AG09309 (cell line): ENCODE data around the gene SERHL2.

ENCODE experiments used
- DNase-seq: peaks from one replicate; pipeline ENCODE4 v3.0.0-alpha.2; 2010; ENCODE audit warnings: low read depth
- H3K4me3 ChIP-seq: 2 replicates; pipeline ENCODE4 v1.5.1; 2011; ENCODE audit warnings: mild to moderate bottlenecking, low read depth, low read length, moderate library complexity; ENCODE audit not compliant: control insufficient read depth
- CTCF ChIP-seq: IDR thresholded peaks from 2 replicates; pipeline ENCODE4 v1.5.1; 2011; ENCODE audit warnings: mild to moderate bottlenecking, low read depth, low read length, inconsistent platforms; ENCODE audit not compliant: insufficient read depth, control insufficient read depth; ENCODE audit errors: missing control alignments

The SERHL2 gene

GRCh38 chr22:42581762-42582716 lies 28.3 kb downstream of the SERHL2 start:
- peak overlapping the region; percentile 57 for H3K4me3 ChIP-seq
- no peak for TF ChIP-seq CTCF
- no peak for DNase-seq

GRCh38 chr22:42582987-42583386 lies 29.2 kb downstream of the SERHL2 start:
- no peak for DNase-seq
- H3K4me3 ChIP-seq, result no peak overlapping the region
- TF ChIP-seq CTCF, result no peak

GRCh38 chr22:42584364-42584940 lies 30.7 kb downstream of the SERHL2 start:
- DNase-seq, result no peak
- no peak overlapping the region for H3K4me3 ChIP-seq
- TF ChIP-seq CTCF, result no peak

- DNase-seq, result no peak
- TF ChIP-seq CTCF, result no peak
- no peak overlapping the region for H3K4me3 ChIP-seq
These were observed 31.3 kb downstream of the SERHL2 start for GRCh38 chr22:42585096-42585495.

GRCh38 chr22:42586381-42586780 lies 32.6 kb downstream of the SERHL2 start:
- DNase-seq, result no peak
- no peak for TF ChIP-seq CTCF
- no peak overlapping the region for H3K4me3 ChIP-seq

GRCh38 chr22:42587588-42588175 lies 33.9 kb downstream of the SERHL2 start:
- DNase-seq, result no peak
- H3K4me3 ChIP-seq, result no peak overlapping the region
- TF ChIP-seq CTCF, result no peak
